GM12864 (cell line): Measurements from ENCODE around the gene TMBIM1.

ENCODE experiments used
- DNase-seq: peaks from one replicate; pipeline ENCODE4 v3.0.0-alpha.2; 2011; ENCODE audit warnings: low read depth
- H3K4me3 ChIP-seq: 2 replicates; pipeline ENCODE4 v1.5.1; 2011; ENCODE audit warnings: mild to moderate bottlenecking, low read depth, low read length, control low read depth
- TF ChIP-seq, protein P1 (sequence below): IDR thresholded peaks from 2 replicates; pipeline ENCODE4 v1.5.1; 2011; ENCODE audit warnings: low read depth, mild to moderate bottlenecking, moderate library complexity, low read length, control low read depth, inconsistent platforms; ENCODE audit errors: missing control alignments

TMBIM1 gene

DNA sequence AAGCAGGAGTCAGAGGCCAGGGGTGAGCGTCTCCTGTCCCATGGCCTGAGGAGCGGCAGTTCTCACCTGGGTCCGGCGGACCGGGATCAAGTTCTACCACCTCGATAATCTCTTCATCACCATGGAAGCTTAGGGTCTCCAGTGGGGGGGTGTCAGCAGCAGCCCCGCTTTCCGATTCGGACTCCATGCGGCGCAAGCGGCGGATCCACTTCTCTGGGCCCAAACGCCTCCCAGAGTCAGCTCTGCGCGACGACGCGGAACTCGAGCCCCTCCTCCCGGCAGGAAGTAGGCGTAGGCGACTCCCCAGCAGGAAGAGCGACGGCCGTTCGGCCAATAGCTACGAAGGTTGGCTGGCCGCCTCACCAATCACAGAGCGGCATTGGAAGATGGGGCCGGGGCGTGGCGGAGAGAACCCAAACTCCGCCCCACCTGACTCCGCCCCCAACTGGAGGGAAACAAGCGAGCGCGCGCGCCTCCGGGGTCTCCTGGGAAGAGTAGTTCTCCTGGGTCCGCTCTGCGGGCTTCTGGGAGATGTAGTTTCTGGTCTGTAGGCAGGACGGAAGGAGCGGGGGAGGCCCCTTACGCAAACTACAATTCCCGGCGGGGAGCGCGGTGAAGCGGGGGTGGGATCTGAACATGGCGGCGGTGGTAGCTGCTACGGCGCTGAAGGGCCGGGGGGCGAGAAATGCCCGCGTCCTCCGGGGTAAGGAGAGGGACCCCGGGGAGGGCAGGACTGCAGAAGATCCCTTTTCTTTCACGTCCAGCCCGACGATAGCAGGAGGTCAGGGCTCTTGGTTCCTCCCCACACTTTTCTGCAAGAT is 22.2 kb downstream of the TMBIM1 start, which contains the start of the genes AAMP and PNKD:
Gene AAMP (minus strand): TSS at position 238 of the 821 bp plus-strand sequence. CDS start 51 bp downstream, at position 187.
Gene PNKD (plus strand): TSS at position 620 of the 821 bp plus-strand sequence. CDS start 17 bp downstream, at position 637.
- TF ChIP-seq, protein P1, sequence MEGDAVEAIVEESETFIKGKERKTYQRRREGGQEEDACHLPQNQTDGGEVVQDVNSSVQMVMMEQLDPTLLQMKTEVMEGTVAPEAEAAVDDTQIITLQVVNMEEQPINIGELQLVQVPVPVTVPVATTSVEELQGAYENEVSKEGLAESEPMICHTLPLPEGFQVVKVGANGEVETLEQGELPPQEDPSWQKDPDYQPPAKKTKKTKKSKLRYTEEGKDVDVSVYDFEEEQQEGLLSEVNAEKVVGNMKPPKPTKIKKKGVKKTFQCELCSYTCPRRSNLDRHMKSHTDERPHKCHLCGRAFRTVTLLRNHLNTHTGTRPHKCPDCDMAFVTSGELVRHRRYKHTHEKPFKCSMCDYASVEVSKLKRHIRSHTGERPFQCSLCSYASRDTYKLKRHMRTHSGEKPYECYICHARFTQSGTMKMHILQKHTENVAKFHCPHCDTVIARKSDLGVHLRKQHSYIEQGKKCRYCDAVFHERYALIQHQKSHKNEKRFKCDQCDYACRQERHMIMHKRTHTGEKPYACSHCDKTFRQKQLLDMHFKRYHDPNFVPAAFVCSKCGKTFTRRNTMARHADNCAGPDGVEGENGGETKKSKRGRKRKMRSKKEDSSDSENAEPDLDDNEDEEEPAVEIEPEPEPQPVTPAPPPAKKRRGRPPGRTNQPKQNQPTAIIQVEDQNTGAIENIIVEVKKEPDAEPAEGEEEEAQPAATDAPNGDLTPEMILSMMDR, result no peak
- DNase-seq, result peak; percentile 95
- peak within 1 kb of the TSS; percentile 74 for H3K4me3 ChIP-seq

DNA sequence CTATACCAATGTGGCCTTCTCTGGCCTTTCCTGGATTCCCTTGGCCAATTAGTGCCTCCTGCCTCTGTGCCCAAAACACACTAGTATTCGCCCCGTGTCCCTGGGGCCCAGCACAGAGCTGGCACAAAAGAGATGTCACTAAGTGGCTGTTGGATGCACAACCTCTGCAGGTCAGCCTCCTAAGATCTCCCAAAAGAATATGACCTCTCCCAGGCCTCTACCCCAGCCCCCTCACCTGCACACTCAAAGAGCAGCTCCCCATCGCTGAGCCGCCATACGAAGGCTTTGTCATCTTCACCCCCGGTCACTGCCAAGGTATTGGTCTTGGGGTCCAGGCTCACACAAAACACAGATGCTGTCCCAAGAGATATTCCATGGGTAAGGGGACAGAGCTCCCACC is 25.0 kb downstream of the TMBIM1 start:
- TF ChIP-seq, protein P1, result no peak

GRCh38 chr2:218266316-218266979 is 25.9 kb downstream of the TMBIM1 start:
- H3K4me3 ChIP-seq, result no peak overlapping the region
- no peak for DNase-seq
- TF ChIP-seq, protein P1, result no peak

More for the DNA sequence above, 25.0 kb downstream of the TMBIM1 start:
- H3K4me3 ChIP-seq, result no peak overlapping the region
- no peak for DNase-seq

GRCh38 chr2:218265626-218266025 is 26.7 kb downstream of the TMBIM1 start:
- DNase-seq, result no peak
- TF ChIP-seq, protein P1, result no peak

DNA sequence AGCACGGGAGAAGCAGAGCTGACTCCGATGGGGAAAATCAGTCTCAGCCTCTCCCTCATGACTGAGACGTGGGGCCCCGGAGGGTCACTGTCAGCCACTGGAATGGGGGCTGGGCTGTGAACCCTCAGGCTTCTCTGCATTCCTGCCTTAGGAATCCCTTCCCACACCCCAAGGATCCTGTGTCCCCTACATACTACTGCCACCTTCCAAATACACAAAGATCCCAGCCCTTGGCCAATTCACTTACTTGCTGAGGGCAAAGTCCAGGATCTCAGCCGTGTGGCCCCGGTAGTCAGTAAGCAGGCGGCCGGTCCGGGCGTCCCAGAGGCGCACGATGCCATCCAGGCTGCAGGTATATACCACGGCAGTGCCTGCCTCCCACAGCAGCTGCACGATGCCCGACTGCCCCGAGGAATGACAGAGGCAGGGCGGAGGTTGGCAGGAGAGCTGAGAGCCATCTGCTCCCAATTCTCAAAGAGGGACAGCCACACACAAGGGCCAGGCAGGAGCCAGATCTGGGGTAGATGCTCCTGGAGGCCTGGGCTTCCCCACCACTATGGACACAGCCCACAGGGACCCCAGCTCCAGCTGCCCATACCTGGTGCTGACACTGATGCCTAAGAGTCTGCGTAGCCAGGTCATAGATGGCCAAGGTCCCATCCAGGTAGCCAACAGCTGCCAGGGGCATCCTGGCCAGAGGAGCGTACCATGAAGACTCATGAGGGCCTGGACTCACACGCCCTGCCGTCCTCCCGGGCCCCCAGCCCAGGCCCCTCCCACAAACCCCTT is 27.3 kb downstream of the TMBIM1 start:
- DNase-seq, result no peak
- TF ChIP-seq, protein P1, result no peak
- H3K4me3 ChIP-seq, result no peak overlapping the region

More at GRCh38 chr2:218265626-218266025, 26.7 kb downstream of the TMBIM1 start:
- no peak overlapping the region for H3K4me3 ChIP-seq

DNA sequence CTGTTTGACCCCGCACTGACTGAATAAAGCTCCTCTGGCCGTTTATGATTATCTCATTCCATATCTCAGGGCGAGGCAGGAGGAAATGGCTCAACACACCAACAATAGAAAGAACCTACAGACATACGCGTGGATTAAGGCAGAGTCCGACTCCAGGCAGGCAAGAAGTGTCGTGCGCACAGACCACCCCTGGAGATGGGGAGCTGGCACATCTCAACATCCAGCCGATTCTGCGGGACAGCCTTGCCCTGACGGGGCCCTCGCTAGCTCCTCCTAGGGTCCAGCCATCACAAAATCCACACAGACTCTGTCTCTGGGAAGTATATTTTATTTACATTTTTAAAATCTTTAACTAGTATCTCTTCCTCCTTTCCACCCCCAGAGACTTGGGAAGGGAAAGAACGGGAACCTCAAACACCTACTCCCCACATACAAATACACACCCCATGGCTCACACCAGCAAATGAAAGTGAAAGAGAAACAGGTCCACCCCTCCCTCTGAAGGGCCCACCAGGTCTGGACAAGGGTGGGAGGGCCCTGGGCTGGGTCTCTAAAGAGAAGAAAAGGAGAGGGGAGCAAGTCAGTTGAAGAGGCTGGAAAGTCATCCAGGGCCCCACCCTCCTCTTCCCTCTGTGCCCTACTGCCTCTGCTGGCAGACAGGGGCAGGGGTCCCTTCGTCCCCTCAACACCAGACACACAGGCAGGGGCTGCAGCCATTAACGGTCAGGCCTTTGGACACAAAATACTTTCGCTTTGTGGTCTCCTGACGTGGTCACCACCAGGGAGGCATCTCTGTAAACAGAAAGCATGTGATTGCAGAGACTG is 28.3 kb downstream of the TMBIM1 start:
- no peak for DNase-seq
- H3K4me3 ChIP-seq, result no peak overlapping the region
- TF ChIP-seq, protein P1, result no peak
